ENCODE measurements around the gene TRIP4.

- no peak for TF ChIP-seq EZH2 (IDR thresholded peaks at IDR 0.05; ENCODE audit: low read length, missing control alignments)
- no peak for TF ChIP-seq CTCF (conservative IDR thresholded peaks at IDR 0.05 in 1 of 2, IDR thresholded peaks at IDR 0.05 in 1 of 2; ENCODE audit: low read depth in 1 of 2, low read length in 2 of 2)
These were observed 54.2 kb downstream of the TRIP4 start for GRCh38 chr15:64441852-64442251.

Data from fibroblast of lung (primary cell).